Measurements from ENCODE around the gene SIX5. TPM values are rescaled to one million over a fixed set of nuclear protein-coding genes. Genes with fewer than 3 reads are reported as not detected.
"Not testable (repeated sequence)": the region's sequence is repeated elsewhere in the genome, so short reads cannot be mapped to it uniquely, and the experiment has no call there.

SIX5 gene
- total RNA-seq, 1 experiment from 2014 or later: 38.7 TPM

- H3K4me1 ChIP-seq (ENCODE audit: control insufficient read depth, insufficient read depth, low read length): peaks cover 15% of the 10 kb centered on the region
- H3K27ac ChIP-seq (ENCODE audit: low read length); H3K9me3 ChIP-seq (ENCODE audit: control insufficient read depth, insufficient read depth, low read depth, low read length); CTCF ChIA-PET; intact Hi-C loops (cut with micrococcal nuclease; ENCODE audit: unreplicated experiment); H3K36me3 ChIP-seq (ENCODE audit: control insufficient read depth, insufficient read depth, low read length); BruUV-seq (replicated peaks); POLR2A ChIA-PET; DNase-seq (ENCODE audit: low read depth, low spot score); in situ Hi-C loops (cut with HindIII; ENCODE audit: low pct_unique_long_range_greater_than_20kb, low sequenced_read_pairs); H3K27me3 ChIP-seq (ENCODE audit: control insufficient read depth, insufficient read depth, low read length); ATAC-seq; H3K4me3 ChIP-seq (ENCODE audit: low read depth in 2 of 2, low read length in 2 of 2): not testable (repeated sequence)
These were observed 49.0 kb downstream of the SIX5 start for GRCh38 chr19:45720065-45720464.

GRCh38 chr19:45717983-45718650 is 50.9 kb downstream of the SIX5 start:
- Histone ChIP-seq H3K27me3 (ENCODE audit: control insufficient read depth, insufficient read depth, low read length) (no peaks in the 10 kb centered on the region), H3K4me1 (ENCODE audit: control insufficient read depth, insufficient read depth, low read length) (peaks cover 15% of the 10 kb centered on the region), H3K27ac (ENCODE audit: low read length) (peak overlapping the region; percentile 90), H3K4me3 (ENCODE audit: low read depth in 2 of 2, low read length in 2 of 2) (peak overlapping the region; percentile 54 to 72), H3K36me3 (ENCODE audit: control insufficient read depth, insufficient read depth, low read length) (no peaks in the 10 kb centered on the region), H3K9me3 (ENCODE audit: control insufficient read depth, insufficient read depth, low read depth, low read length) (no peaks in the 10 kb centered on the region)
- BruUV-seq (replicated peaks): no TSS peak
- CTCF ChIA-PET: no interaction called here
- in situ Hi-C loops (cut with HindIII; ENCODE audit: low pct_unique_long_range_greater_than_20kb, low sequenced_read_pairs) (no loop called here), intact Hi-C loops (cut with micrococcal nuclease; ENCODE audit: unreplicated experiment) (no loop called here)
- no peak for DNase-seq (ENCODE audit: low read depth, low spot score)
- ATAC-seq: peak; percentile 17; the same call in 1 of the 2 replicates
- no peak for TF ChIP-seq POLR2AphosphoS5 (IDR thresholded peaks at IDR 0.05; ENCODE audit: low read depth, low read length)
- POLR2A ChIA-PET: interaction anchor here (1.2 kb wide), 1 partner anchor 51 kb away, joined by 3 read pairs; the partner anchor contains the start of gene SIX5

GRCh38 chr19:45717131-45717982 is 51.7 kb downstream of the SIX5 start:
- intact Hi-C loops (cut with micrococcal nuclease; ENCODE audit: unreplicated experiment): no loop called here
- H3K4me1 ChIP-seq (ENCODE audit: control insufficient read depth, insufficient read depth, low read length): peaks cover 15% of the 10 kb centered on the region
- TF ChIP-seq SIN3A (IDR thresholded peaks at IDR 0.05; ENCODE audit: borderline replicate concordance, insufficient read depth, low read depth, low read length) (peak; percentile 26; the same call in 1 of the 2 replicates), POLR2AphosphoS5 (IDR thresholded peaks at IDR 0.05; ENCODE audit: low read depth, low read length) (peak; percentile 90), TCF7L2 (IDR thresholded peaks at IDR 0.05; ENCODE audit: low read depth, low read length) (peak; percentile 93), REST (IDR thresholded peaks at IDR 0.05; ENCODE audit: insufficient read depth in 1 of 2, low read depth in 2 of 2, low read length in 1 of 2) (0 out of 4 replicates have a peak, but pooled peaks of 1 of the 2 experiments have one; percentile 13), CTCF (IDR thresholded peaks at IDR 0.05) (no peak)
- BruUV-seq (replicated peaks): no TSS peak
- H3K9me3 ChIP-seq (ENCODE audit: control insufficient read depth, insufficient read depth, low read depth, low read length): no peaks in the 10 kb centered on the region
- POLR2A ChIA-PET: interaction anchor here (1.2 kb wide), 1 partner anchor 52 kb away, joined by 3 read pairs; the partner anchor contains the start of gene SIX5
- peak overlapping the region; percentile 96 for H3K27ac ChIP-seq (ENCODE audit: low read length)
- ATAC-seq (peak; percentile 96), DNase-seq (ENCODE audit: low read depth, low spot score) (peak; percentile 97)
- CTCF ChIA-PET: interaction anchor here (0.9 to 1.0 kb wide), 2 partner anchors 53 to 99 kb away, joined by 4 read pairs; no protein-coding TSS in a partner anchor
- H3K27me3 ChIP-seq (ENCODE audit: control insufficient read depth, insufficient read depth, low read length): no peaks in the 10 kb centered on the region
- in situ Hi-C loops (cut with HindIII; ENCODE audit: low pct_unique_long_range_greater_than_20kb, low sequenced_read_pairs): no loop called here
- peak overlapping the region; percentile 72 to 92 for H3K4me3 ChIP-seq (ENCODE audit: low read depth in 2 of 2, low read length in 2 of 2)
- H3K36me3 ChIP-seq (ENCODE audit: control insufficient read depth, insufficient read depth, low read length): no peaks in the 10 kb centered on the region
